PC-9 (cell line): ENCODE results near the gene B3GNT7. TPM values are rescaled to one million over a fixed set of nuclear protein-coding genes. Genes with fewer than 3 reads are reported as not detected.

Source experiments
- BruUV-seq: library from RNA; stranded (reverse); fragments of 400-500 nt; replicated peaks from 2 replicates; lab custom pipeline; 2021; lab: Mats Ljungman, UMichigan
- CTCF ChIA-PET: fragments of 300-600 bp; sonication (Branson Sonifier 250); formaldehyde crosslinking; loops from one replicate; lab custom pipeline; 2022; ENCODE audit warnings: antibody characterized with exemption; lab: Charles Lee
- POLR2A ChIA-PET: fragments of 300-600 bp; sonication (Branson Sonifier 250); formaldehyde crosslinking; loops from one replicate; lab custom pipeline; 2022; ENCODE audit warnings: antibody characterized with exemption; ENCODE audit not compliant: unreplicated experiment; lab: Charles Lee
- DNase-seq, 2 experiments: peaks; one replicate each; pipeline versions ENCODE4 v3.0.0 to v3.0.0-alpha.2; 2015 to 2022; ENCODE audit warnings: mixed read lengths in 1 of 2
- H2AFZ ChIP-seq: fragments of 200-600 bp; sonication (generic); 2 replicates; pipeline ENCODE4 v1.8.1; 2017; ENCODE audit warnings: antibody characterized with exemption
- H3F3A ChIP-seq: fragments of 200-600 bp; sonication (generic); 2 replicates; pipeline ENCODE4 v1.8.1; 2017; ENCODE audit warnings: antibody characterized with exemption, mild to moderate bottlenecking, low read depth; ENCODE audit not compliant: insufficient read depth
- H3K27ac ChIP-seq: fragments of 200-600 bp; sonication (generic); 2 replicates; pipeline ENCODE4 v1.6.1; 2016; ENCODE audit warnings: mixed run types
- H3K27me3 ChIP-seq: fragments of 200-600 bp; sonication (generic); 2 replicates; pipeline ENCODE4 v1.6.1; 2016; ENCODE audit warnings: low read depth, mixed run types; ENCODE audit not compliant: insufficient read depth
- H3K36me3 ChIP-seq: fragments of 200-600 bp; sonication (generic); 2 replicates; pipeline ENCODE4 v1.6.1; 2016; ENCODE audit warnings: low read depth, mixed run types
- H3K4me1 ChIP-seq: fragments of 200-600 bp; sonication (generic); replicated peaks from 2 replicates; pipeline ENCODE4 v1.6.1; 2016; ENCODE audit warnings: mixed run types; ENCODE audit not compliant: insufficient read depth
- H3K4me2 ChIP-seq: fragments of 200-600 bp; sonication (generic); 2 replicates; pipeline ENCODE4 v1.6.1; 2017; ENCODE audit warnings: mixed run types
- H3K4me3 ChIP-seq: fragments of 200-600 bp; sonication (generic); 2 replicates; pipeline ENCODE4 v1.6.1; 2016; ENCODE audit warnings: mixed run types
- H3K79me2 ChIP-seq: fragments of 200-600 bp; sonication (generic); 2 replicates; pipeline ENCODE4 v1.6.1; 2017; ENCODE audit warnings: low read depth, mixed run types
- H3K9me2 ChIP-seq: fragments of 200-600 bp; sonication (generic); 2 replicates; pipeline ENCODE4 v1.8.1; 2017; ENCODE audit warnings: mild to moderate bottlenecking; ENCODE audit not compliant: insufficient read depth
- H3K9me3 ChIP-seq: fragments of 200-600 bp; sonication (generic); 2 replicates; pipeline ENCODE4 v1.8.1; 2016; ENCODE audit warnings: low read depth; ENCODE audit not compliant: insufficient read depth
- H4K20me1 ChIP-seq: fragments of 200-600 bp; sonication (generic); 2 replicates; pipeline ENCODE4 v1.8.1; 2017; ENCODE audit not compliant: insufficient read depth
- CTCF ChIP-seq: fragments of 200-600 bp; sonication (generic); conservative IDR thresholded peaks from 2 replicates; pipeline ENCODE4 v1.6.1; 2017; ENCODE audit warnings: mixed run types, antibody characterized with exemption, mild to moderate bottlenecking, moderate library complexity
- EZH2 ChIP-seq: fragments of 200-600 bp; sonication (generic); IDR thresholded peaks from 2 replicates; pipeline ENCODE4 v1.8.0; 2017; ENCODE audit warnings: antibody characterized with exemption, low read depth
- intact Hi-C: fragments of 100-400 bp; cut with micrococcal nuclease; formaldehyde crosslinking; loops from one replicate; pipeline ENCODE4 v1.10.0; 2022; ENCODE audit not compliant: unreplicated experiment
- total RNA-seq: library from RNA; stranded (reverse); gene quantifications from 2 replicates; pipeline ENCODE4 v1.2.3, GENCODE V29; 2021

B3GNT7 gene
- total RNA-seq, 1 experiment from 2014 or later = 14.0 TPM

DNA sequence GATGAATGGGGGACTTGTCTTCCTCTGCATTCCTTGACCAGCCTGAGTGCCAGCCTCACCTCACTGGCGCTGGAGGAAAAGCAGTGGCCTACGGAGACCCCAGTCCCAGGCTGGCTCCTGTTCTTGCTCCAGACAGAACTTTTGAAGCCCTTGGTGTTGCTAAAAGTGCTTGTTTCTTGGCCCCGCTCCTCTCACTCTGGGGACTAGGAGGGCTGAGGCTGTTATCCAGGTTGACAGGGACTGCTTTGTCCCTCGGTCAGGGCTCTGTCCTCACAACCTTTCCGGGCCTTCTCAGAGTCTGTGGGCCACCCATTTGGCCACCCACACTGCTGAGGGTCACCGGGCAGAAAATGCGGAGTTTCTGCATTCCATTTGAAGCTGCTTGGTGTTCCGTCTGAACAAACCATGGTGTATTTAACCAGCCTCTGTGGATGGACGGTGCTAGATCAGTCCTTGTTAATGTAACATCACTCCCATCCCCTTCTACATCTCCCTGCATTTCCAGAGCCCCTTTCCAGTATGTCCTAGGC, 25.6 kb downstream of the B3GNT7 start:
- Histone ChIP-seq H3F3A (no peaks in the 10 kb centered on the region), H3K4me3 (no peak overlapping the region), H3K79me2 (no peaks in the 10 kb centered on the region), H3K27me3 (no peaks in the 10 kb centered on the region), H3K36me3 (no peaks in the 10 kb centered on the region), H2AFZ (no peak overlapping the region), H4K20me1 (no peaks in the 10 kb centered on the region), H3K27ac (no peak overlapping the region), H3K4me2 (no peak overlapping the region), H3K9me2 (no peaks in the 10 kb centered on the region), H3K4me1 (peaks cover 11% of the 10 kb centered on the region), H3K9me3 (no peaks in the 10 kb centered on the region)
- BruUV-seq = no TSS peak
- ChIA-PET CTCF (no interaction called here), POLR2A (no interaction called here)
- intact Hi-C loops = no loop called here
- TF ChIP-seq EZH2 (no peak), CTCF (no peak)
- no peak for DNase-seq

GRCh38 chr2:231422056-231422455, 26.5 kb downstream of the B3GNT7 start:
- Histone ChIP-seq H3K9me2 (no peaks in the 10 kb centered on the region), H3F3A (no peaks in the 10 kb centered on the region), H4K20me1 (no peaks in the 10 kb centered on the region), H3K4me1 (peaks cover 11% of the 10 kb centered on the region), H3K27me3 (no peaks in the 10 kb centered on the region), H3K4me3 (no peak overlapping the region), H3K36me3 (no peaks in the 10 kb centered on the region), H2AFZ (no peak overlapping the region), H3K79me2 (no peaks in the 10 kb centered on the region), H3K4me2 (no peak overlapping the region), H3K9me3 (no peaks in the 10 kb centered on the region), H3K27ac (no peak overlapping the region)
- intact Hi-C loops = no loop called here
- ChIA-PET CTCF (no interaction called here), POLR2A (no interaction called here)
- BruUV-seq = no TSS peak
- DNase-seq = no peak
- no peak for TF ChIP-seq EZH2
- TF ChIP-seq CTCF = no peak

DNA sequence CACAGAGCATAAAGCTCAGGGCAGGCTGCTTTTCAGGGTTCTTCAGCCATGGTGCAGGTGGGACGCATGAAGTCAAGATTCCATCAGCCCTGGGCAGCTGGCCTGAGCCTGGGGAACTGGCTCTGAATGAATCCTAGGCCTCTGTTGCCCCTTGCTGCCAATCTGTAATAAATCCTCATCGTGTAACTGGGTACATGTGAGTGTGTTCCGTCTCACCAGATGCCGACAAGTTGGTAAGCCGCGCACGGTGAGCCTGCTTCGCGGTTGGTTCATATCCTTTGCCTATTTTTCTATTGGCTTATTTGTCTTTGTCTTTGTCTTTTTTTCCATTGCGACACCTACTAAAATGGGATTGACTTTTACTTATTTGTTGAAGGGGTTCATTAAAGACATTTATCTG, 27.7 kb downstream of the B3GNT7 start:
- no TSS peak for BruUV-seq
- Histone ChIP-seq H3K79me2 (no peaks in the 10 kb centered on the region), H4K20me1 (no peaks in the 10 kb centered on the region), H3K36me3 (no peaks in the 10 kb centered on the region), H3K4me3 (no peak overlapping the region), H3F3A (no peaks in the 10 kb centered on the region), H3K9me2 (no peaks in the 10 kb centered on the region), H2AFZ (no peak overlapping the region), H3K27me3 (no peaks in the 10 kb centered on the region), H3K27ac (no peak overlapping the region), H3K9me3 (no peaks in the 10 kb centered on the region), H3K4me2 (no peak overlapping the region), H3K4me1 (peaks cover 11% of the 10 kb centered on the region)
- DNase-seq = no peak
- intact Hi-C loops = no loop called here
- ChIA-PET CTCF (interaction anchor here (0.6 kb wide), 1 partner anchor 59 kb away, joined by 3 read pairs; no protein-coding TSS in a partner anchor), POLR2A (no interaction called here)
- TF ChIP-seq EZH2 (no peak), CTCF (no peak)
